Activated T-cell treated with anti-CD3 and anti-CD28 coated beads for 24 hours (primary cell): ENCODE data around the gene SERPINA3.

Experiments
- DNase-seq: peaks from one replicate; pipeline ENCODE4 v3.0.0-alpha.2; 2020; ENCODE audit warnings: low read depth

SERPINA3 gene

DNA sequence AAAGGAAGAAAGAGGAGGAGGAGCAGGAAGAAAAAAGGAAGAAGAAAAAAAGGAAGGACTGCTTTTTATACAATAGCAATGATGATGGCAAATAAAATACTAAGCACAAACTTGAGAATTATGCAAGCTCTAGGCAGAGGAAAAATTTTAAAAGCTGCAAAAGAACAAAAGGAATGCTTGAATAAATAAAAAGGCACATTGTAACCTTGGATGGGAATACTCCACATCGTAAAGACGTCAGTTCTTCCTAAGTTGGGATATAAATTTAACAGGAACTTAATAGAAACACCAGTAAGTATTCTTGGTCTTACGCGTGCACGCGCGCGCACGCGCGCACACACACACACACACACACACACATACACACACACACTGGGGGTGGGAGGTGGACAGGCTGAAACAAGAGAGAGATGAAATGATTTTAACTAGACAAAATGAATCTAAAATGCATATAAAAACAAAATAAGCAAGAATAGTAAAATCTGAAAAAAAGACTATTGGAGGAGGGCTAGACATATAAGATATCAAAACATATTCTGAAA is 43.0 kb downstream of the SERPINA3 start:
- DNase-seq = no peak

DNA sequence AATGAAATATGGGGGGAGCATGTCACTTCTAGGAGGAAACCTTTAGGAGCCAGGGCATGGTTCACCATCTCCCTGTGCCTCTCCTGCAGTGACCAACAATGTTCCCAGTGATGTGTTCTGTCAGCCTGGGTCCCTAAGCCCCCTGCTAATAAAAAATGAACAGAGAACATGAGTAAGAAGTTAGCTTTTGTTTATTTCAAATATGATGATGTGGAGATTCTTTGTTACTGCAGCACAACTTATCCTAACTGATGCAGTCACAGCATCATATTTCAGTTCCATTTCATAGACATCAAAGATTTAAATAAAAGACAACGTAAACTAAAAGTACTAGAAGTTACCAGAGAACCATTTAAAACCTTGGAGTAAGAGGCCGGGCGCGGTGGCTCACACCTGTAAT is 43.9 kb downstream of the SERPINA3 start:
- DNase-seq = no peak

DNA sequence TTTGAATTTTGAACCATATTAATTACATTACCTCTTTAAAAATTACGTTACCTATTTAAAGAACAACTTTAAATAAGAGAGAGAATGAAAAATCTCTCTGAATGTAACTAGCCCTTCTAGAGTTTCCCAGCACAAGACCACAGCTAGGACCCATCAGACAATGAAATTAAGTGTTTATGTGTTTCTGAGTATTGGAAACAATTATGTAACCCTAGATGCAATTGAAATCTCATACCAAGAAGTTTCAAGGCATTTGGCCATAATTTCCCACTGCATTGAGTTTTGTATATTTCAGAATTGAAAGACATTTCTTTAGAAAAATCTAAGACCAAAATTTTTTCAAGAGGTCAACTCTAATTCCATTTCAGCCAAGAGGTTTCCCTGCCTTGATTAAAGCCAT is 47.1 kb downstream of the SERPINA3 start:
- DNase-seq = no peak

GRCh38 chr14:94659901-94660300 is 47.7 kb downstream of the SERPINA3 start:
- no peak for DNase-seq

GRCh38 chr14:94660306-94660946 is 48.2 kb downstream of the SERPINA3 start:
- no peak for DNase-seq

DNA sequence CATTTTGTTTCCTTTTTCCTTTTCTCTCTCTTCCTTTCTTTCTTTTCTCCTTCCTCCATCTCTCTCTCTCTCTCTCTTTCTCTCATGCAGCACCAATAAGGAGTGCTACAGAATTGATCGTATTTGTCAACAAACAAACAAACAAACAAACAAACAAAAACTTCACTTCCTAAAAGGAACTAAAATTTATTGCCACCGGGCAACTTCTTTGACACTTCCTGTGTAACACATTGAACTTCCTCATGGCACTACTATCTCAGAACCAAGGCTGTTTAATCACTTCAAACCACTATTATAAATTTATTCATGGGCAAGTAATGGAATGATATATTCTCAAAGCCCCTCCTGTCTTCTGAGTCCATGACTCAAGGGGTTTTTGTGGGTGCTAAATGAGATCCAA is 51.3 kb downstream of the SERPINA3 start:
- DNase-seq = no peak

GRCh38 chr14:94663965-94664704 is 51.9 kb downstream of the SERPINA3 start:
- no peak for DNase-seq

- DNase-seq = no peak
Observed at GRCh38 chr14:94665121-94665520, 52.9 kb downstream of the SERPINA3 start.

- DNase-seq = no peak
Observed at GRCh38 chr14:94665544-94665943, 53.4 kb downstream of the SERPINA3 start.

DNA sequence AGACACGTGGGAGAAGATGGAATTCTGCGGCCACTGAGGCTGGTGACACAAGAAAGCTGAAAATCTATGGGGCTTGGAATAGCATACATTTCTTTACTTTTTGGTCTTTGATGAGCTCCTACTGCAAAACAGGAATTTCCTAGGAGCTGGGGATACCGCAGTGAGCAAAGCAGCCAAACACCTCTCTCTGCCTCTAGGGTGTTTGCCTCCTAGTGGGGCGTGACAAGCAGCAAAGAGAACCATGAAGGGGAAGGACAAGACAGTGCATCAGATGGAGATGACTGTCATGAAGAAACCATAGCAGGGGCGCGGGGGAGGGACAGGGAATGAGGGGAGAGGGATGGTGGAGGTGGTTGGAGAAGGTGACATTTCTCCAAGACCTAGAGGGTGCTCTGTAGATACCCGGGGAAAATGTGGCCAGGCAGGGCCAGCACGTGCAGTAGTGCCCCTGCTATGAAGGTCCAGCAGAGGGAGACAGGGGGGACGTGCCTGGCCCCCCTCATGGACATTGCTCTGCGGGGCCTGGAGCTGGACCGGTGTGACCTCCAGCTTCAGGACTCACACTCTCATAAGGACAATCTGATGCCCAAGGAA is 58.6 kb downstream of the SERPINA3 start:
- DNase-seq = no peak

DNA sequence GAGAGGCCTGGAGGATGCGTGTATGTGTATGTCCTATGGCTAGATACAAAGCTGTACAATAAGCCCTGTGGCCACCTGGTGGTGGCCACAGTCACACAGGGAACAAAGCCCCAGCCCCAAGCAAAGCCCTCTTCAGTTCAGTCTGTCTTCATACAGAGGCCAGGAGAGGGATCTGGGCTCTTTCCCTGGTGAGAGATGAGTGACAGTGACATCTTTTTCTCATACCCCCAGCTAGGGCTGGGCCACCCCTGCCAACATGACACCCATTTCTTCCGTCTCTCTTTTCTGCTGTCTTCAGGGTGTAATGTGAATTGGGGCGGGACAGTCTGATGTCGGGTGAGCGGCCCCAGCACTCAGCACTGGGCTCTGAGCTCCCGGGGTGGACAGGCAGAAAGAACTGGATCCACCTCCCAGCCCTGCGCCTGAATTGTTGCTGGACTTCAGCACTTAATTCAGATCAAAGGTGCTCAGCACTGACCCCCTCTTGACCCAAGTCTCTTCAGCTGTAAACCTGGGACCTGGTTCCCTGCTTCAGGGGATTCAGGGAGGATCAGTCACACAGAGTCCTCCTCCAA is 59.8 kb downstream of the SERPINA3 start:
- no peak for DNase-seq

GRCh38 chr14:94673071-94673470 is 60.9 kb downstream of the SERPINA3 start:
- DNase-seq = no peak
